GM12891 (cell line): ENCODE results near the gene RTKN2.
"Not testable (repeated sequence)": the region's sequence is repeated elsewhere in the genome, so short reads cannot be mapped to it uniquely, and the experiment has no call there.

Experiments
- DNase-seq: peaks from one replicate; pipeline ENCODE4 v3.0.0; 2011; ENCODE audit warnings: low spot score; ENCODE audit not compliant: insufficient read length
- FAIRE-seq: peaks from 2 replicates; lab custom pipeline; 2011; peaks lifted over from hg19 to GRCh38; lab: Jason Lieb, UNC
- PAX5 ChIP-seq: IDR thresholded peaks from 2 replicates; pipeline ENCODE4 v1.6.1; 2011; ENCODE audit warnings: low read length, moderate library complexity, mild to moderate bottlenecking; ENCODE audit not compliant: insufficient read depth, severe bottlenecking
- POLR2A ChIP-seq: IDR thresholded peaks from 2 replicates; pipeline ENCODE4 v1.6.1; 2011; ENCODE audit warnings: low read depth, low read length, control low read depth
- POLR2AphosphoS5 ChIP-seq: IDR thresholded peaks from 2 replicates; pipeline ENCODE4 v1.6.1; 2011; ENCODE audit warnings: low read depth, low read length, control low read depth
- POU2F2 ChIP-seq: IDR thresholded peaks from 2 replicates; pipeline ENCODE4 v1.6.1; 2011; ENCODE audit warnings: low read depth, mild to moderate bottlenecking, control low read depth, low read length, moderate library complexity
- SPI1 ChIP-seq: IDR thresholded peaks from 2 replicates; pipeline ENCODE4 v1.6.1; 2011; ENCODE audit warnings: low read depth, low read length, control low read depth
- TAF1 ChIP-seq: IDR thresholded peaks from 2 replicates; pipeline ENCODE4 v1.6.1; 2011; ENCODE audit warnings: low read depth, low read length, control low read depth

Gene RTKN2

GRCh38 chr10:62297857-62298256 is 29.2 kb upstream of the RTKN2 start:
- FAIRE-seq (no peak), DNase-seq (no peak)
- TF ChIP-seq SPI1 = no peak
- TF ChIP-seq POLR2A = no peak
- no peak for TF ChIP-seq POLR2AphosphoS5
- TF ChIP-seq POU2F2 = no peak
- TF ChIP-seq TAF1 = no peak
- TF ChIP-seq PAX5 = no peak

GRCh38 chr10:62284221-62284620 is 15.6 kb upstream of the RTKN2 start:
- no peak for TF ChIP-seq SPI1
- no peak for FAIRE-seq
- DNase-seq = no peak

- not testable (repeated sequence) for DNase-seq, FAIRE-seq
These were observed 12.7 kb upstream of the RTKN2 start for GRCh38 chr10:62281348-62281747.

GRCh38 chr10:62280392-62280791 is 11.7 kb upstream of the RTKN2 start:
- DNase-seq, FAIRE-seq: not testable (repeated sequence)

- FAIRE-seq (no peak), DNase-seq (no peak)
- no peak for TF ChIP-seq PAX5
- TF ChIP-seq POLR2A = no peak
- TF ChIP-seq SPI1 = no peak
These were observed 9.8 kb upstream of the RTKN2 start for GRCh38 chr10:62278441-62278910.

DNA sequence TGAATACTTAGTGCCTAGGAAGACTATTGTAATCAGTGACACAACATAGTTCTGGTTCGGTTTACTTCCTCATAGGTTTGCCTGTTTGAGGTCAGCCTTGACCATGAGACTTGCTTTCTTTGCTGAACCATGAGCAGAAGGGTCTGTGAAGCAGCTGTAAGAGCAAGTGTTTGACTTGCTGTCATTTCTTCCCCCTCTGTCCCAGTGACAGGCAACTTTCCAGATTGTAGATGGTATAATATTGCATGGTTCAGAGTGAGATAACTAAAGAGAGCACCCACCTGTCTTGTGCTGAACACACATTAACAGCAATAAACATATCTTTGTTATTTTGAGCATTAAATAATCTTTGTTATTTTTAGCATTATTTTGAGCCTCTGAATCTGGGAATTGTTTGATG is 9.3 kb upstream of the RTKN2 start:
- DNase-seq (no peak), FAIRE-seq (no peak)

GRCh38 chr10:62270020-62270419 is 1.4 kb upstream of the RTKN2 start:
- no peak for DNase-seq
- TF ChIP-seq POLR2A = no peak
- TF ChIP-seq PAX5 = no peak
- no peak for TF ChIP-seq TAF1
- TF ChIP-seq SPI1 = no peak
- FAIRE-seq = no peak

More for the DNA sequence above, 9.3 kb upstream of the RTKN2 start:
- TF ChIP-seq POLR2A (no peak), TAF1 (no peak), POLR2AphosphoS5 (no peak), SPI1 (no peak), POU2F2 (no peak), PAX5 (no peak)

- no peak for DNase-seq
- FAIRE-seq = no peak
- TF ChIP-seq PAX5 (no peak), POLR2A (no peak), TAF1 (no peak), POU2F2 (no peak), SPI1 (no peak), POLR2AphosphoS5 (no peak)
These were observed 631 bp downstream of the RTKN2 start for GRCh38 chr10:62268027-62268398.

DNA sequence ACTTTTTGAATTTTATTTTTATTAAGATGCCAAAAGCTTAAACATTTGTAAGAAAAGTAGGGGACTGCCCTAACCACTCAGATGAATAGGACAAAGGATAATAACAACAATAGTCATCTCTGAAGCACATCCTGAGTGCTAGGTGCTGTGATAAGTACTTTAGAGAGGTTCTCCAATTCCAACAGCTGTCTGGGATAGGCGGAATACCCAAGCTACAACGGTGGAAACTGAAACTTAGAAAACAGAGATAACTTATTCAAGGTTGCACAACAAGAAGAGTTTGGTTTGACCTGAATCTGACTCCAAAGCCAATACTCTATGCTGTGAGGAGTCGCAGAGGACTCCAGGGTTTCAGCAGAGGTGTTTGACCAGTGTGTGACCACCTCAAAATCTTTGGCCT is 2.0 kb downstream of the RTKN2 start:
- FAIRE-seq = no peak

GRCh38 chr10:62266147-62266546 is 2.5 kb downstream of the RTKN2 start:
- TF ChIP-seq POLR2AphosphoS5 (no peak), POLR2A (no peak), PAX5 (no peak)
- DNase-seq = no peak
- no peak for FAIRE-seq

More for the DNA sequence above, 2.0 kb downstream of the RTKN2 start:
- no peak for TF ChIP-seq POLR2A
- TF ChIP-seq SPI1 = no peak
- TF ChIP-seq POLR2AphosphoS5 = no peak
- TF ChIP-seq PAX5 = no peak
- TF ChIP-seq TAF1 = no peak
- no peak for TF ChIP-seq POU2F2
- no peak for DNase-seq

- FAIRE-seq (peak; percentile 82), DNase-seq (no peak)
- TF ChIP-seq TAF1 (no peak), PAX5 (no peak), POLR2A (no peak), POU2F2 (no peak), SPI1 (no peak), POLR2AphosphoS5 (no peak)
These were observed 3.8 kb downstream of the RTKN2 start for GRCh38 chr10:62264702-62265436.
